Progenitor cell of endocrine pancreas (in vitro differentiated cells): ENCODE results near the gene ZNHIT1. TPM values are rescaled to one million over a fixed set of nuclear protein-coding genes. Genes with fewer than 3 reads are reported as not detected.

Experiments used
- DNase-seq: peaks from one replicate; pipeline ENCODE4 v3.0.0; 2021; ENCODE audit warnings: low spot score; ENCODE audit not compliant: unreplicated experiment
- H3K27ac Mint-ChIP-seq: 2 replicates; pipeline ENCODE4 v1.8.0; 2021; ENCODE audit warnings: mild to moderate bottlenecking, moderate library complexity, mixed read lengths
- H3K27me3 Mint-ChIP-seq: 2 replicates; pipeline ENCODE4 v1.8.0; 2021; ENCODE audit warnings: mixed read lengths
- H3K36me3 Mint-ChIP-seq: 2 replicates; pipeline ENCODE4 v1.8.0; 2022; ENCODE audit warnings: mixed read lengths; ENCODE audit not compliant: insufficient read depth
- H3K4me1 Mint-ChIP-seq: 2 replicates; pipeline ENCODE4 v1.8.0; 2021; ENCODE audit warnings: low read depth, mixed read lengths
- H3K4me3 Mint-ChIP-seq: 2 replicates; pipeline ENCODE4 v1.8.0; 2021; ENCODE audit warnings: low read depth, mild to moderate bottlenecking, moderate library complexity, mixed read lengths
- H3K9me3 Mint-ChIP-seq: 2 replicates; pipeline ENCODE4 v1.8.0; 2021; ENCODE audit warnings: low read depth, mixed read lengths
- CTCF ChIP-seq: fragments of 200-600 bp; sonication (generic); IDR thresholded peaks from one replicate; pipeline ENCODE4 v1.5.0; 2021; ENCODE audit warnings: antibody characterized with exemption, mild to moderate bottlenecking; ENCODE audit not compliant: unreplicated experiment
- total RNA-seq: library from RNA; stranded (reverse); gene quantifications from 2 replicates; pipeline ENCODE4 v1.2.1, GENCODE V29; 2021

Gene ZNHIT1
- total RNA-seq, 1 donor from 2014 or later, result 62.2 TPM

- Mint-ChIP-seq H3K4me1 (peaks cover 26% of the 10 kb centered on the region), H3K4me3 (no peak overlapping the region), H3K36me3 (peaks cover 5% of the 10 kb centered on the region), H3K27ac (no peak overlapping the region), H3K27me3 (no peaks in the 10 kb centered on the region), H3K9me3 (no peaks in the 10 kb centered on the region)
- DNase-seq, result no peak
- no peak for TF ChIP-seq CTCF
Measured at GRCh38 chr7:101236292-101236835, 18.4 kb downstream of the ZNHIT1 start.

- peaks cover 5% of the 10 kb centered on the region for H3K36me3 Mint-ChIP-seq
- no peak for TF ChIP-seq CTCF
- H3K9me3 Mint-ChIP-seq, result no peaks in the 10 kb centered on the region
- peaks cover 20% of the 10 kb centered on the region for H3K4me1 Mint-ChIP-seq
- no peaks in the 10 kb centered on the region for H3K27me3 Mint-ChIP-seq
- no peak within 1 kb of the TSS for H3K4me3 Mint-ChIP-seq
- H3K27ac Mint-ChIP-seq, result peak within 1 kb of the TSS; percentile 90
- DNase-seq, result no peak
Measured at GRCh38 chr7:101237206-101238067, 19.5 kb downstream of the ZNHIT1 start, which contains the start of gene CLDN15. Gene CLDN15, minus strand, starts transcription at chr7:101237802. Its CDS starts 221 bp downstream, at chr7:101237581.

GRCh38 chr7:101238226-101239182, 20.5 kb downstream of the ZNHIT1 start:
- Mint-ChIP-seq H3K9me3 (no peaks in the 10 kb centered on the region), H3K27me3 (no peaks in the 10 kb centered on the region), H3K27ac (peak overlapping the region; percentile 90), H3K4me3 (no peak overlapping the region), H3K4me1 (peaks cover 18% of the 10 kb centered on the region), H3K36me3 (peaks cover 5% of the 10 kb centered on the region)
- peak; percentile 36 for DNase-seq
- TF ChIP-seq CTCF, result no peak

GRCh38 chr7:101239191-101239950, 21.4 kb downstream of the ZNHIT1 start:
- TF ChIP-seq CTCF, result no peak
- no peaks in the 10 kb centered on the region for H3K9me3 Mint-ChIP-seq
- H3K27me3 Mint-ChIP-seq, result no peaks in the 10 kb centered on the region
- H3K4me3 Mint-ChIP-seq, result no peak overlapping the region
- peaks cover 21% of the 10 kb centered on the region for H3K4me1 Mint-ChIP-seq
- H3K27ac Mint-ChIP-seq, result peak overlapping the region; percentile 90
- no peak for DNase-seq
- peaks cover 5% of the 10 kb centered on the region for H3K36me3 Mint-ChIP-seq

- Mint-ChIP-seq H3K27me3 (no peaks in the 10 kb centered on the region), H3K4me3 (no peak overlapping the region), H3K4me1 (peaks cover 21% of the 10 kb centered on the region), H3K9me3 (no peaks in the 10 kb centered on the region), H3K27ac (no peak overlapping the region), H3K36me3 (peaks cover 5% of the 10 kb centered on the region)
- DNase-seq, result no peak
- TF ChIP-seq CTCF, result no peak
Measured at GRCh38 chr7:101239951-101240220, 21.9 kb downstream of the ZNHIT1 start.
